ENCODE results near the gene BECN2. TPM values are rescaled to one million over a fixed set of nuclear protein-coding genes. Genes with fewer than 3 reads are reported as not detected.

The BECN2 gene
- polyA plus RNA-seq, 1 of the 3 experiments (the other 2 are of a cell fraction): not detected

DNA sequence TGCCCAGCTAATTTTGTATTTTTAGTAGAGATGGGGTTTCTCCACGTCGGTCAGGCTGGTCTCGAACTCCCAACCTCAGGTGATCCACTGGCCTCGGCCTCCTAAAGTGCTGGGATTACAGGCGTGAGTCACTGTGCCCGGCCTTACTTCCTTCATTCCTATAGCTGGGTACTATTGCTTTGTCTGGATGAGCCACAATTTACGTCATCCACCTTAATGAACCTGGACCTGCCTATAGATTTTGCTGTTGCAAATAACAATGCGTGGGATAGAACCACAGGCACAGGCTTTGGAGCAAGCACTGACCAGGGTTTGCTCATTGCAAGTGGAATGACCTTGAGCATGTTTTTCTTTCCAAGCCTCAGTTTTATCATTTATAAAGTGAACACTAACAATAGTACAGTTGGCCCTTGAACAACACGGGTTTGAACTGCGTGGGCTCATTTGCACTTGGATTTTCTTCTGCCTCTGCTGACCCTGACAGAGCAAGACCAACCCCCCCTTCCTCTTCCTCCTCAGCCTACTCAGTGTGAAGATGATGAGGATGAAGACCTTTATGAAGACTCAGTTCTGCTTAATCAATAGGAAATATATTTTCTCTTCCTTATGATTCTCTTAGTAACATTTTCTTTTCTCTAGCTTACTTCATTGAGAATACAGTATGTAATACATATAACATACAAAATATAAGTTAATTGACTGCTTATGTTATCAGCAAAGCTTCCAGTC is 33.3 kb upstream of the BECN2 start:
- Histone ChIP-seq H3K79me2 (ENCODE audit: insufficient read depth) (no peaks in the 10 kb centered on the region), H3K9ac (no peak overlapping the region), H3F3A (replicated peaks; ENCODE audit: insufficient read depth) (no peaks in the 10 kb centered on the region), H3K4me3 (ENCODE audit: low read depth in 2 of 2, low read length in 1 of 2) (no peak overlapping the region), H3K4me1 (ENCODE audit: control insufficient read depth in 1 of 2, insufficient read depth in 2 of 2, low read depth in 1 of 2, low read length in 1 of 2) (no peaks in the 10 kb centered on the region), H3K36me3 (replicated peaks in 1 of 2; ENCODE audit: control insufficient read depth in 1 of 2, insufficient read depth in 2 of 2, low read length in 1 of 2) (no peaks in the 10 kb centered on the region), H3K9me2 (no peaks in the 10 kb centered on the region), H3K9me3 (no peaks in the 10 kb centered on the region), H2AFZ (ENCODE audit: low read depth) (no peak overlapping the region), H3K27me3 (ENCODE audit: insufficient read depth) (no peaks in the 10 kb centered on the region), H4K20me1 (ENCODE audit: insufficient read depth) (no peaks in the 10 kb centered on the region), H3K27ac (ENCODE audit: low read depth in 2 of 2, low read length in 1 of 2) (no peak overlapping the region), H3K4me2 (no peak overlapping the region)
- no peak for DNase-seq
- ChIA-PET POLR2A (no interaction called here), CTCF (interaction anchor here (1.0 kb wide), 1 partner anchor 28 kb away, joined by 3 read pairs; no protein-coding TSS in a partner anchor)
- 84% methylated on average over 10 of the region's 10 CpGs for WGBS (ENCODE audit: low lambda C conversion rate)
- TF ChIP-seq ELF1 (IDR thresholded peaks at IDR 0.05) (no peak), FOXM1 (IDR thresholded peaks at IDR 0.05; ENCODE audit: low read depth) (no peak), RXRA (IDR thresholded peaks at IDR 0.05; ENCODE audit: borderline replicate concordance, low read depth) (no peak), CHD2 (IDR thresholded peaks at IDR 0.05; ENCODE audit: low read length, partially characterized antibody) (no peak), FOSL2 (IDR thresholded peaks at IDR 0.05; ENCODE audit: borderline replicate concordance, low read depth) (no peak), MXI1 (IDR thresholded peaks at IDR 0.05; ENCODE audit: low read depth, low read length) (no peak), RAD21 (IDR thresholded peaks at IDR 0.05; ENCODE audit: low read length) (no peak), RCOR1 (IDR thresholded peaks at IDR 0.05; ENCODE audit: low read length) (no peak), TCF12 (IDR thresholded peaks at IDR 0.05) (no peak), EP300 (IDR thresholded peaks at IDR 0.05; ENCODE audit: borderline replicate concordance in 1 of 2, low read depth in 1 of 2, low read length in 1 of 2) (no peak), MEF2A (IDR thresholded peaks at IDR 0.05; ENCODE audit: borderline replicate concordance, low read depth) (no peak), JUND (IDR thresholded peaks at IDR 0.05) (no peak), EZH2phosphoT487 (IDR thresholded peaks at IDR 0.05; ENCODE audit: borderline replicate concordance, low read depth) (no peak), SIN3A (IDR thresholded peaks at IDR 0.05; ENCODE audit: borderline replicate concordance, low read depth, low read length) (no peak), TEAD4 (IDR thresholded peaks at IDR 0.05; ENCODE audit: borderline replicate concordance, insufficient read depth) (no peak)
- TF ChIP-seq, protein P1, sequence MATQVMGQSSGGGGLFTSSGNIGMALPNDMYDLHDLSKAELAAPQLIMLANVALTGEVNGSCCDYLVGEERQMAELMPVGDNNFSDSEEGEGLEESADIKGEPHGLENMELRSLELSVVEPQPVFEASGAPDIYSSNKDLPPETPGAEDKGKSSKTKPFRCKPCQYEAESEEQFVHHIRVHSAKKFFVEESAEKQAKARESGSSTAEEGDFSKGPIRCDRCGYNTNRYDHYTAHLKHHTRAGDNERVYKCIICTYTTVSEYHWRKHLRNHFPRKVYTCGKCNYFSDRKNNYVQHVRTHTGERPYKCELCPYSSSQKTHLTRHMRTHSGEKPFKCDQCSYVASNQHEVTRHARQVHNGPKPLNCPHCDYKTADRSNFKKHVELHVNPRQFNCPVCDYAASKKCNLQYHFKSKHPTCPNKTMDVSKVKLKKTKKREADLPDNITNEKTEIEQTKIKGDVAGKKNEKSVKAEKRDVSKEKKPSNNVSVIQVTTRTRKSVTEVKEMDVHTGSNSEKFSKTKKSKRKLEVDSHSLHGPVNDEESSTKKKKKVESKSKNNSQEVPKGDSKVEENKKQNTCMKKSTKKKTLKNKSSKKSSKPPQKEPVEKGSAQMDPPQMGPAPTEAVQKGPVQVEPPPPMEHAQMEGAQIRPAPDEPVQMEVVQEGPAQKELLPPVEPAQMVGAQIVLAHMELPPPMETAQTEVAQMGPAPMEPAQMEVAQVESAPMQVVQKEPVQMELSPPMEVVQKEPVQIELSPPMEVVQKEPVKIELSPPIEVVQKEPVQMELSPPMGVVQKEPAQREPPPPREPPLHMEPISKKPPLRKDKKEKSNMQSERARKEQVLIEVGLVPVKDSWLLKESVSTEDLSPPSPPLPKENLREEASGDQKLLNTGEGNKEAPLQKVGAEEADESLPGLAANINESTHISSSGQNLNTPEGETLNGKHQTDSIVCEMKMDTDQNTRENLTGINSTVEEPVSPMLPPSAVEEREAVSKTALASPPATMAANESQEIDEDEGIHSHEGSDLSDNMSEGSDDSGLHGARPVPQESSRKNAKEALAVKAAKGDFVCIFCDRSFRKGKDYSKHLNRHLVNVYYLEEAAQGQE (IDR thresholded peaks at IDR 0.05; ENCODE audit: low read depth, low read length): no peak
- TF ChIP-seq, protein P2, sequence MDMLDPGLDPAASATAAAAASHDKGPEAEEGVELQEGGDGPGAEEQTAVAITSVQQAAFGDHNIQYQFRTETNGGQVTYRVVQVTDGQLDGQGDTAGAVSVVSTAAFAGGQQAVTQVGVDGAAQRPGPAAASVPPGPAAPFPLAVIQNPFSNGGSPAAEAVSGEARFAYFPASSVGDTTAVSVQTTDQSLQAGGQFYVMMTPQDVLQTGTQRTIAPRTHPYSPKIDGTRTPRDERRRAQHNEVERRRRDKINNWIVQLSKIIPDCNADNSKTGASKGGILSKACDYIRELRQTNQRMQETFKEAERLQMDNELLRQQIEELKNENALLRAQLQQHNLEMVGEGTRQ (IDR thresholded peaks at IDR 0.05; ENCODE audit: borderline replicate concordance, low read depth, low read length): no peak
- TF ChIP-seq, protein P3, sequence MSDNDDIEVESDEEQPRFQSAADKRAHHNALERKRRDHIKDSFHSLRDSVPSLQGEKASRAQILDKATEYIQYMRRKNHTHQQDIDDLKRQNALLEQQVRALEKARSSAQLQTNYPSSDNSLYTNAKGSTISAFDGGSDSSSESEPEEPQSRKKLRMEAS (IDR thresholded peaks at IDR 0.05; ENCODE audit: low read depth): no peak
- TF ChIP-seq, protein P4, sequence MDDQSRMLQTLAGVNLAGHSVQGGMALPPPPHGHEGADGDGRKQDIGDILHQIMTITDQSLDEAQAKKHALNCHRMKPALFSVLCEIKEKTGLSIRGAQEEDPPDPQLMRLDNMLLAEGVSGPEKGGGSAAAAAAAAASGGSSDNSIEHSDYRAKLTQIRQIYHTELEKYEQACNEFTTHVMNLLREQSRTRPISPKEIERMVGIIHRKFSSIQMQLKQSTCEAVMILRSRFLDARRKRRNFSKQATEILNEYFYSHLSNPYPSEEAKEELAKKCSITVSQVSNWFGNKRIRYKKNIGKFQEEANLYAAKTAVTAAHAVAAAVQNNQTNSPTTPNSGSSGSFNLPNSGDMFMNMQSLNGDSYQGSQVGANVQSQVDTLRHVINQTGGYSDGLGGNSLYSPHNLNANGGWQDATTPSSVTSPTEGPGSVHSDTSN (IDR thresholded peaks at IDR 0.05): no peak
- TF ChIP-seq, protein P5, sequence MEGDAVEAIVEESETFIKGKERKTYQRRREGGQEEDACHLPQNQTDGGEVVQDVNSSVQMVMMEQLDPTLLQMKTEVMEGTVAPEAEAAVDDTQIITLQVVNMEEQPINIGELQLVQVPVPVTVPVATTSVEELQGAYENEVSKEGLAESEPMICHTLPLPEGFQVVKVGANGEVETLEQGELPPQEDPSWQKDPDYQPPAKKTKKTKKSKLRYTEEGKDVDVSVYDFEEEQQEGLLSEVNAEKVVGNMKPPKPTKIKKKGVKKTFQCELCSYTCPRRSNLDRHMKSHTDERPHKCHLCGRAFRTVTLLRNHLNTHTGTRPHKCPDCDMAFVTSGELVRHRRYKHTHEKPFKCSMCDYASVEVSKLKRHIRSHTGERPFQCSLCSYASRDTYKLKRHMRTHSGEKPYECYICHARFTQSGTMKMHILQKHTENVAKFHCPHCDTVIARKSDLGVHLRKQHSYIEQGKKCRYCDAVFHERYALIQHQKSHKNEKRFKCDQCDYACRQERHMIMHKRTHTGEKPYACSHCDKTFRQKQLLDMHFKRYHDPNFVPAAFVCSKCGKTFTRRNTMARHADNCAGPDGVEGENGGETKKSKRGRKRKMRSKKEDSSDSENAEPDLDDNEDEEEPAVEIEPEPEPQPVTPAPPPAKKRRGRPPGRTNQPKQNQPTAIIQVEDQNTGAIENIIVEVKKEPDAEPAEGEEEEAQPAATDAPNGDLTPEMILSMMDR (IDR thresholded peaks at IDR 0.05): no peak
